RCC 7860 (cell line): Measurements from ENCODE around the gene SH3GLB1.

ENCODE experiments used
- DNase-seq: peaks from one replicate; pipeline ENCODE4 v3.0.0-alpha.2; 2015; ENCODE audit warnings: low spot score
- FAIRE-seq: peaks from 2 replicates; lab custom pipeline; 2012; peaks lifted over from hg19 to GRCh38; lab: Jason Lieb, UNC

The SH3GLB1 gene

DNA sequence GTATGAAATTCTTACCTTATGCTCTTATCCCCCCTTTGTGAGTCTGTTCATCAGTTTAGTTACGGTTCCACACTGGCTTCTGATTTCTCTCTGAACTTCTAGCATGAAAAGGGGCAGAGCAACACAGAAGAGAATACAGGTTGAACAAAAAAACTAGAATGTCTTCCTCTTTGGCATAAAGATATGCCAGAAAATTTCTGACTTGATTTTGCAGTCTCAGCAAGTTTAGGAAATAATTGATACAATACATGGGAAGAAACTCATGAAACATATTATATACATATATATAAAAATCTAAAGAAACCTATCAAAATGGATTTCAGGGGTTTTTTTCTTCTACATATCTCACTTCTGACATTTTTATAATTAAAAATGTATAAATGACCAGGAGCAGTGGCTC, 27.0 kb downstream of the SH3GLB1 start:
- DNase-seq (no peak), FAIRE-seq (no peak)

DNA sequence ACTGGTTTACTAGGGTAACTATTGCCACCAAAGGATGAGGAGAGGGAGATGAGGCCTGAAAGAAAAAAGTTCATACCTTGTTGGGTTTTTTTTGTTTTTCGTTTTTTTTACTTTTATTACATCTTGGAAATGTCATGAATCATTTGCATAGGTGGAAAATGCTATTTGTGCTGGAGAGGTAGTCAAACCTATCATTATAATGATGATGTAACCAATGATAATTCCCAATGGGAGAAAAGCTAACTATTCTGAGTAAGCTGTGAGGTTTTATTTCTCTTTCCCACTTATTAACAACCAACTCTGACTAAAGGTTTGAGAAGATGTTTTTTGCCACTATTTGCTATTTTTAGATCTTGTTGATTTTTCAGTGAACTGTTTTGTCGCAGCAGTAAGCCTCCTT, 29.0 kb downstream of the SH3GLB1 start:
- FAIRE-seq (no peak), DNase-seq (no peak)

- no peak for FAIRE-seq
- DNase-seq = no peak
These were observed 35.5 kb downstream of the SH3GLB1 start for GRCh38 chr1:86739648-86740509.

- FAIRE-seq = no peak
- no peak for DNase-seq
These were observed 37.7 kb downstream of the SH3GLB1 start for GRCh38 chr1:86741947-86742572.

- FAIRE-seq = no peak
These were observed 42.9 kb downstream of the SH3GLB1 start for GRCh38 chr1:86747304-86747703.

DNA sequence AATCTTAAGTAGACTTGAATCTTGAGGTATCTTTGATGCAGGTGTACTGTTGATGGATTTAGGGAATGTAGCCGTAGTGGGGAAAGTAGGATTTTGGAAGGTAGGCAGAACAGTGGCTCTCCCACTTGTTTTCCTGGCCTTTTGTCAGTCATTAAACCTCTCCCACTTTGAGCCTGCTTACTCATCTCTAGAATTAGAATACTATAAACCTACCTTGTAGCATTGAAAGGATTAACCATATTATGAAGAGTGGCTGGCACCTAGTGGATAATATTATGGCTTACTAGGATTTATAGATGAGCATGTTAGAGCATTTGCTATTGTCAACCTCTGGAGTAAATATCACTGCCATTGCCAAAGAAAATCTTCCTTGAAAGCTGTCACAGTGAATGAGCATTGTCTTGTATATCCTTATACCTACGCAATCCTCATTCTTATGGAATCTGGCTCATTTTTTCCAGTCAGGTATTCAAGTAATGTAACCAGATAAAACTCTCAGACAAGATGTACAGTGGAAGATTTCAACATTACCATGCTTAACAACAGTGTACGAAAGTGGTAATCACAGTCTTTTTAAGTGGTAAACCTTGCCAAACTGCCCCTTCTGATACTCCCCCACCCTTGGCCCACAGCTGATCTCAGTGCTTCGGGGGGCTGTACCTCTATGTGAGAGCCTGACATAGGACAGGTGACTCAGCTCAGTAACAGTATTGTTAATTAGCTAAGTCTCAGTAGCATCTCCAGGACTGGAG, 44.4 kb downstream of the SH3GLB1 start:
- FAIRE-seq (no peak), DNase-seq (no peak)

More at GRCh38 chr1:86747304-86747703, 42.9 kb downstream of the SH3GLB1 start:
- DNase-seq = no peak

DNA sequence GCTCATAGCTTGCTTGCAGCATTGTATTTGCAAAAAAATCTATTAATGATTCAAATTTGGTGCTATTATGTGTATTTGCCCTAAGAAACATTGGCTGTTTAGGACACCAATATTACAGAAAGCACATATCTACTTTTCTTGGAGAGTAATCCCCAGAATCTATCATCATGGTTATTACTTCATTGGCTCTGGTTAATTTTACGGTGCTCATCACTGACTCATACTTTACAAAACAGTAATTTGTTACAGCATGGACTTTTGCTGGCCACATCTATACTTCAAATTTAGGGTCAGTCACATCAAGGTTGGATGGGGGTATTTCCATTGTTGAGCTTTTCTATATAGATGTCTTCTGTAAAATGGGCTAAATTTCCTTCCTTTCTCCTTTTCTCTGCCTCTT, 45.7 kb downstream of the SH3GLB1 start:
- DNase-seq (no peak), FAIRE-seq (no peak)

DNA sequence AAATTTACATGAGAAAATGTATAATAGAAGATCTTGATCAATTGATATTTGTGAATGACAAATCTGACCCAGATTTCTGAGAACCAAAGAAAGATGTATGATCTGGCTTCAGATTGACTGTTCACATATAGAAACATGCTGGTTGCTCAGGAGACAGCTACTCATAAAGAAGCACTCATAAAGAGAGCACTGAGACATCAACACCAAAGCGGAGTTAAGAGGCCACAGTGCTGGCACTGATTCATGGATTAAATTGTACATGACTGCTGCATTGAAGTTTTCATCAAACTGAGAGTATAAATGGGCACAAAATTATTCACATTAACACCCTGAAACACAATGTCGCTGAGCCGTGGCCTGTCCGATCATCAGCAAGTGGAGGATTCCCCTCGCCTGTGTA, 46.2 kb downstream of the SH3GLB1 start:
- DNase-seq (no peak), FAIRE-seq (no peak)

DNA sequence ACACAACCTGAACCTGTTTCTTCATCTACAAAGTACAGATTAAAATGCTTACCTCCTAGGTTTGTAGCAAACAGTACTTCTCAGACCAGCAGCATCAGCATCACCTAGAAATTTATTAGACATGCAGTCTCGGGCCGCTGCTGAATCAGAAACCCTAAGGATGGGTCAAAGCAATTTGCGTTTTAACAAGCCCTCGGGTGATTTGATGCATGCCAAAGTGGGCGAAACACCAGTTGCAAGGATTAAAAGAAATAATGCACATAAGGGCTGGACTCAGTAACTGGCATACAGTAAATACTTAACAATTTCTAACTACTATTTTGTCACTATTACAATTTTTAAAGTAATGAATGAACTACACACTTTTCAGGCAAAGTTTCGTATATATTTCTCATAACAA, 47.5 kb downstream of the SH3GLB1 start:
- DNase-seq (no peak), FAIRE-seq (no peak)

GRCh38 chr1:86753700-86754099, 49.3 kb downstream of the SH3GLB1 start:
- FAIRE-seq (no peak), DNase-seq (no peak)

- FAIRE-seq (no peak), DNase-seq (no peak)
These were observed 50.0 kb downstream of the SH3GLB1 start for GRCh38 chr1:86754265-86754974.

DNA sequence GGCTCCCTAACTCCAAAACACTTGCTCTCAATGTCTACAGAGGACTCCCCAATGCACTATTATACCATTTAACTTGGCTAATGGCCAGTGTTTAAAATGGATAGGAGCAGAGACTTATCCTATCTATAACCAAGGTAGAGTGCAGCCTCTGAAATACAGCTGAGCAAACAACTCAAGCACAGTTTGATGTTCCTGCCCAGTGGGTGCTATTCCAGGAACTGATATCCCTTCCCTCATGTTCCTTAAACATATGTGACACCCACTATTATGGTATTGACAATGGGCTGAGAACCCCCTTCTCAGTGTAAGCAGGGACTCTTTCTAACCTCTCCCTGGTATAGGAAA, 51.7 kb downstream of the SH3GLB1 start:
- DNase-seq (no peak), FAIRE-seq (no peak)

DNA sequence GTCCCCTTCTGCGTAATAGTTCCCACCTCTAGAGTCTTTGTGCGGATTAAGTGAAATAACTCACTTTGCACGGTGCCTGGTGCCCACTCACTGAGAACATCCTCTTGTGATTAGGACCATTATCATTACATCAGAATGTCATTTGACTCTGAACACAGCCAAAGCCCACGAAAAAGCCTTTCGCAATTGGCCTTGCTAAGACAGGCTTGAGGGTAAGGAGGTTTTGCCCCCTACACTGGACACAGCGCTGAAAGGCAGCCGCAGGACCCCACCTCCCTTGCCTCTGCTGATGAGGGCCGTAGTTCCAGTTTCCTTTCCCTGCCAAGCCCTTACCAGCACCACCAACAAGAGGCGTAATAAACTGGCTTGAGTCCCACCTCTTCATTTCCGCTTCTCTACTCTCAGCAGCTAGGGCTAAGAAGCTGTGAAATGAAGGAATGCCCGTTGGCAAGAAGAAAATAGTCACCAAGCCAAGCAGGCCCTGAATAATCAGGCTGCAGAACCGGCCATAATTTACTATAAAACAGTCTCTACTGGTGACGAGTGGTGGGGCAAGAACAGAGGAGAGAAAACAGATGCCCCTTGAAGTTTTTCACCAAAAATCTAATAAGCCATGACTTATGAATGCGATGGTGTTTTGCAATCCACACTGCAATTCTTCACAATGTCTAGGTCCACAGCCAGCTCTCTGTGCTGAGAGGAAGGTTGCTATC, 53.1 kb downstream of the SH3GLB1 start:
- FAIRE-seq (no peak), DNase-seq (no peak)

DNA sequence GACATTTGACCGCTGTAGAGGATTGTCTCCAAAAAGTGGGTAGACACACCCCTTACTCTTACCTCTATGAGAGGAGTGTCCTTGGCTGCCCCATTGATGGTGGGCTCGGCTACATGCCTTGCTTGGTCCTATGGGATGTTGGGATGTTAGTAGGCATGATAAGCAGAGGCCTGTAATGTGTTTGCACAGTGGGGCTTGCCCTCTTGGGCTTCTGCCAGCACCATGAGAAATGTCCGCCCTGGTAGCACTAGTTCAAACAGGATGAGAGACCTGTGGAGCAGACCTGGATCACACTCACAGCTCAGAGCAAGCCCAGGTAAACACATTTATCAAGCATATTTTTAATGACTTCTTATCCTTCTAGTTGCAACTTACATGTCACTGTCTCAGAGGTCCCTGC, 54.2 kb downstream of the SH3GLB1 start:
- no peak for FAIRE-seq
- no peak for DNase-seq

- FAIRE-seq (no peak), DNase-seq (no peak)
These were observed 55.8 kb downstream of the SH3GLB1 start for GRCh38 chr1:86760199-86760598.

GRCh38 chr1:86762336-86762735, 58.0 kb downstream of the SH3GLB1 start:
- no peak for FAIRE-seq
- no peak for DNase-seq

DNA sequence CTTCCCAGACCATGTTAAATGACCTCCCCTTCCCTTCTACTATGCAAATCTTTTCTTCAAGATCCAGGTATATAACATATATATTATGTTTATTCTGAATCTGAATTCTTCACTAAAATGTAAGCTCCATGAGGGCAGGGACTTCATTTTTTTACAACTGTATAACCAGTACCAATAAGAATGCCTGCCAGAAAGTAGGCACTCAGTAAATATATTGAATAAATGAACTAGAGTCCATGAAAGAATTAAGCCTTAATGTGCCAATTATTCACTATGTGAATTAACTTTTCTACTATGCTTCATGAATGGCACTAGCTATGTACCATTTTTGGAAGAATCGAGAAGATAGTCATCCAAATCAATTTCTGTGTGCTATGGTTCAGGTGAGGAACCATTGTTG, 60.1 kb downstream of the SH3GLB1 start:
- DNase-seq (no peak), FAIRE-seq (no peak)

DNA sequence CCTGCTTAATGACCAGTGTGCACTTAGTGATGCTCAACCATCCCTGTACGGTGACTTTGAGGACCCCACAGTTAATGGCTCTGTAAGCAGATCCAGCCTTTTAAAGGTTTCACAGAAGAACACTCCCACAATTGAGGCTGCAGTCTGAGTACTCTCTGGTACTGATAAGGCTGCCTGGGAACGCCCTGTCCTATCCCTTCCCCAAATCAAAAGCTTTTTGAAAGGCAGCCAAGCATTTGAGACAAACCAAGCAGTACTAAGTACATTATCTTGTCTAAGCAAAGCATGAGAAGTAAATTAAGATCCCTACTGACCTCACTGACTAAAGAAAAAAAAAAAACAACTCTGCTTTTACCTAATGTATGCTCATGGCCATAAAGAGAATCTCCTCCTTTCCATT, 60.7 kb downstream of the SH3GLB1 start:
- no peak for DNase-seq
- no peak for FAIRE-seq

GRCh38 chr1:86765674-86766073, 61.3 kb downstream of the SH3GLB1 start:
- FAIRE-seq = no peak
- no peak for DNase-seq

- FAIRE-seq = no peak
These were observed 64.2 kb downstream of the SH3GLB1 start for GRCh38 chr1:86768554-86768953.

DNA sequence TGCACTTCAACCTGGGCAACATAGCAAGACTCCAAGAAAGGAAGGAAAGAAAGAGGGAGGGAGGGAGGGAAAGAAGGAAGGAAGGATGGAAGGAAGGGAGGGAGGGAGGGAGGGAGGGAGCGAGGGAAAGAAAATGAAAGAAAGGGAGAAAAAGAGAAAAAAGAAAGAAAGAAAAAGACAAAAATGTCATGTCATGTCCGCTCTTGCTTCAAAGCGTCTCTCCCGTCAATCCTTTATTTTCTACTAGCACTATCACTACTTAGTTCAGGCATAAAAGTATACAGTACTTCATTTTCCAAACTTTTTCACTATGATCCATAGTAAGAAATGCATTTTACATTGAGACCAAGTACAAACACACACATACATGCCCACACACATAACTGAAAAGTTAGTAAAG, 64.7 kb downstream of the SH3GLB1 start:
- no peak for FAIRE-seq
- no peak for DNase-seq

More at GRCh38 chr1:86768554-86768953, 64.2 kb downstream of the SH3GLB1 start:
- no peak for DNase-seq
